ENCODE results near the gene MCTP1. TPM values are rescaled to one million over a fixed set of nuclear protein-coding genes. Genes with fewer than 3 reads are reported as not detected.

Gene MCTP1
- total RNA-seq, 1 donor from 2014 or later = 3.4 TPM

DNA sequence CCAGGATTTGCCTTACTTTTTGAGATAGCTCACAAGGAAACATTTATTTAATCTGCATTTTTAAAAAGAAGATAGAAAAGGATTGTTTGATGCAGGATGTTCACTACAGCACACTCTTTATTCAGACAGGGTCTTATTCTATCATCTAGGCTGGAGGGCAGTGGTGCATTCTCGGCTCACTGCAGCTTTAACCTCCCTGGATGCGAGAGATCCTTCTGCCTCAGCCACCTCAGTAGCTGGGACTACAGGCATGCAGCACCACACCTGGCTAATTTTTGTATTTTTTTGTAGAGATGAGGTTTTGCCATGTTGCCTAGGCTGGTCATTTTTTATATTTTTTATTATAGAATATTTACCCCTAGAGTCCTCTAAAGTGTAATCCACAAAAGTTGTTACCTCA is 221.4 kb downstream of the MCTP1 start:
- H3K36me3 Mint-ChIP-seq (ENCODE audit: low read depth) = peaks cover 2% of the 10 kb centered on the region
- no peak for DNase-seq (ENCODE audit: low spot score)
- H3K27me3 Mint-ChIP-seq (ENCODE audit: low read depth) = peaks cover 18% of the 10 kb centered on the region
- no peak overlapping the region for H3K27ac Mint-ChIP-seq (ENCODE audit: unreplicated experiment)
- TF ChIP-seq, protein P1, sequence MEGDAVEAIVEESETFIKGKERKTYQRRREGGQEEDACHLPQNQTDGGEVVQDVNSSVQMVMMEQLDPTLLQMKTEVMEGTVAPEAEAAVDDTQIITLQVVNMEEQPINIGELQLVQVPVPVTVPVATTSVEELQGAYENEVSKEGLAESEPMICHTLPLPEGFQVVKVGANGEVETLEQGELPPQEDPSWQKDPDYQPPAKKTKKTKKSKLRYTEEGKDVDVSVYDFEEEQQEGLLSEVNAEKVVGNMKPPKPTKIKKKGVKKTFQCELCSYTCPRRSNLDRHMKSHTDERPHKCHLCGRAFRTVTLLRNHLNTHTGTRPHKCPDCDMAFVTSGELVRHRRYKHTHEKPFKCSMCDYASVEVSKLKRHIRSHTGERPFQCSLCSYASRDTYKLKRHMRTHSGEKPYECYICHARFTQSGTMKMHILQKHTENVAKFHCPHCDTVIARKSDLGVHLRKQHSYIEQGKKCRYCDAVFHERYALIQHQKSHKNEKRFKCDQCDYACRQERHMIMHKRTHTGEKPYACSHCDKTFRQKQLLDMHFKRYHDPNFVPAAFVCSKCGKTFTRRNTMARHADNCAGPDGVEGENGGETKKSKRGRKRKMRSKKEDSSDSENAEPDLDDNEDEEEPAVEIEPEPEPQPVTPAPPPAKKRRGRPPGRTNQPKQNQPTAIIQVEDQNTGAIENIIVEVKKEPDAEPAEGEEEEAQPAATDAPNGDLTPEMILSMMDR (IDR thresholded peaks at IDR 0.05) = no peak
- no peaks in the 10 kb centered on the region for H3K9me3 Mint-ChIP-seq (ENCODE audit: low read depth)
- no peak overlapping the region for H3K4me3 Mint-ChIP-seq (ENCODE audit: unreplicated experiment)
- H3K4me1 Mint-ChIP-seq (ENCODE audit: low read depth) = no peaks in the 10 kb centered on the region

DNA sequence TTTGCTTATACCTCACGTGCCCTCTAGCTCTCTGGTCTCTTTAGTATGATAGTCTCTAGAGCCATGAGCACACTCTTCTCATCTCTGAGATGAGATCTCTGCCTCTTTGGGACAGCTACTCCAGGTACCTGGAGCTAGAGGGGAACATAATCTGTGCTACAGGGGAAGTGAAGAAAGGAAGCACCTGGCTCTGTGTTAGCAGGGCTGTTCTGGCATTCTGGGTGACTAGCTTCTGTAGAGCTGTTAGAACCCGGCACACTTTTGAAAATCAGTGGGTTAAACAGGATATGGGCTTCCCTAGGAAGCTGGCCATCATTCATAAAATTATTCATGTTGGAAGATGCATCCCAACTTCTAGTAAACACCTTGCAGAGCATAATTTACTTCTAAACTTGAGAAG is 224.8 kb downstream of the MCTP1 start:
- TF ChIP-seq, protein P1 (IDR thresholded peaks at IDR 0.05) = no peak
- H3K4me3 Mint-ChIP-seq (ENCODE audit: unreplicated experiment) = no peak overlapping the region
- peaks cover 19% of the 10 kb centered on the region for H3K27me3 Mint-ChIP-seq (ENCODE audit: low read depth)
- no peaks in the 10 kb centered on the region for H3K9me3 Mint-ChIP-seq (ENCODE audit: low read depth)
- H3K4me1 Mint-ChIP-seq (ENCODE audit: low read depth) = no peaks in the 10 kb centered on the region
- DNase-seq (ENCODE audit: low spot score) = no peak
- peaks cover 2% of the 10 kb centered on the region for H3K36me3 Mint-ChIP-seq (ENCODE audit: low read depth)
- no peak overlapping the region for H3K27ac Mint-ChIP-seq (ENCODE audit: unreplicated experiment)

DNA sequence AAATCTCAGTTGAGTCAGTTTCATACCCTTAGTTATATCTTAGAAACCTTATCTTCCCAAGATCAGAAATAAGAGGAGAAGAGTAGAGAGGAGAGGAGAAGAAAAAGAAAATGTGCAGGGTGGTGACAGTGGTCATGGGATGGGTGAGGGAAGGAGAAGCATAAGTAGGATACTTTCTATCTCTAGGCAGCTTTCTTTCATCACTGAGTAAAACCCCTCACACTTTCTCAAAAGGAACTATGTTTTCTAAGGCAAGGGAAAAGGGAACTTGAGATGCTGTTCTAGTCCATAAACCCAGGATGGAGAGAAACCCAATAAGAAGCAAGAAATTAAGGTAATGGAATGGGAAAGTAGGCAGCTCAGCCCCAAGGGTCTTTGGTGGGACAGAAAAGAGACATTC is 225.3 kb downstream of the MCTP1 start:
- TF ChIP-seq, protein P1 (IDR thresholded peaks at IDR 0.05) = no peak
- H3K27me3 Mint-ChIP-seq (ENCODE audit: low read depth) = peaks cover 19% of the 10 kb centered on the region
- no peaks in the 10 kb centered on the region for H3K4me1 Mint-ChIP-seq (ENCODE audit: low read depth)
- DNase-seq (ENCODE audit: low spot score) = no peak
- no peaks in the 10 kb centered on the region for H3K9me3 Mint-ChIP-seq (ENCODE audit: low read depth)
- no peak overlapping the region for H3K27ac Mint-ChIP-seq (ENCODE audit: unreplicated experiment)
- H3K36me3 Mint-ChIP-seq (ENCODE audit: low read depth) = peaks cover 2% of the 10 kb centered on the region
- no peak overlapping the region for H3K4me3 Mint-ChIP-seq (ENCODE audit: unreplicated experiment)

DNA sequence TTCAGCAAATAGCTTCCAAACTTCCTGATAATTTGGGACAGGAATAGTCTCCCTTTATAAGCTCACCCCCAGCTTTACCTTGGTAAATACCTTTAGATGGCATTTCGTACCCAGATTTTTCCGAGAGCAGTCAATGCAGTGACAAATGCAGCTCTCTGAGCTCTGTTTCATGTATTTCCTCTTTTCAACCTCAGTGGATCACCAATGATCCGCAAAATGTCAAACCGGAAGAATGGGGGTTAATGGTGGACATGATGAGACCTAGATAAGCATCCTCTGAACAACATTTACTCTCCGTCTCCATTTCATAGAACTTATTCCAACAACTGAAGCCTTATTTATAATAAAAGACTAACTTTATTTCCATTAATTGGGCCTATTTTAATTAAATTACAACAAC is 227.3 kb downstream of the MCTP1 start:
- Mint-ChIP-seq H3K9me3 (ENCODE audit: low read depth) (no peaks in the 10 kb centered on the region), H3K27ac (ENCODE audit: unreplicated experiment) (no peak overlapping the region), H3K27me3 (ENCODE audit: low read depth) (peaks cover 31% of the 10 kb centered on the region), H3K4me1 (ENCODE audit: low read depth) (no peaks in the 10 kb centered on the region), H3K4me3 (ENCODE audit: unreplicated experiment) (no peak overlapping the region), H3K36me3 (ENCODE audit: low read depth) (peaks cover 2% of the 10 kb centered on the region)
- no peak for DNase-seq (ENCODE audit: low spot score)
- TF ChIP-seq, protein P1 (IDR thresholded peaks at IDR 0.05) = no peak

DNA sequence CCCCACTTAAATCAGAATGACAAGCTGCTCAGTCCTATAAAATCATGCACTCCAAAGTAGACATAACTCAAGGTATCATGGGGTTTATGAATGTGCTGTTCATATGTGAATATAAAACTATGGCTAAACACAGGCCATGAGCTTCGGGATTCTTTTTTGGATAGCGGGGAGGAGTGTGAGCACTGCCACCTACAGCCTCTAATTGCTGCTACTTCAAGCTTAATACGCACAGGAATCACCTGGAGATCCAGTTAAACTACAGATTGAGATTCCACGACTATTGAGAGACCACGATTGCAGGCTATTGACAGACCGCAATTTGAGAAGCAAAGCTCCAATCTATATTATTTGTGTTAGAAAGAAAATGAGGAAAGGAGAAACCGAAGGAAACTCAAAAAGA is 231.6 kb downstream of the MCTP1 start:
- no peaks in the 10 kb centered on the region for H3K9me3 Mint-ChIP-seq (ENCODE audit: low read depth)

More for the DNA sequence above, 231.6 kb downstream of the MCTP1 start:
- peaks cover 21% of the 10 kb centered on the region for H3K27me3 Mint-ChIP-seq (ENCODE audit: low read depth)
- no peaks in the 10 kb centered on the region for H3K36me3 Mint-ChIP-seq (ENCODE audit: low read depth)
- H3K4me3 Mint-ChIP-seq (ENCODE audit: unreplicated experiment) = no peak overlapping the region
- no peak for DNase-seq (ENCODE audit: low spot score)
- H3K27ac Mint-ChIP-seq (ENCODE audit: unreplicated experiment) = no peak overlapping the region
- no peaks in the 10 kb centered on the region for H3K4me1 Mint-ChIP-seq (ENCODE audit: low read depth)
- TF ChIP-seq, protein P1 (IDR thresholded peaks at IDR 0.05) = no peak
